H9 (cell line): Measurements from ENCODE around the gene SELENOS. TPM values are rescaled to one million over a fixed set of nuclear protein-coding genes. Genes with fewer than 3 reads are reported as not detected.
A peak's percentile ranks its signal among the peaks of the same experiment; 100 is the strongest.

Experiments
- DNase-seq: peaks from one replicate; pipeline ENCODE4 v3.0.0-alpha.2; 2017
- H2AFZ ChIP-seq: one replicate; pipeline ENCODE4 v1.6.1; 2013; ENCODE audit warnings: mild to moderate bottlenecking, low read length, control low read depth, moderate library complexity
- H2AK5ac ChIP-seq: 2 replicates; pipeline ENCODE4 v1.6.1; 2013; ENCODE audit warnings: low read length, control low read depth, mixed read lengths; ENCODE audit not compliant: insufficient read length
- H2BK120ac ChIP-seq: one replicate; pipeline ENCODE4 v1.6.1; 2013; ENCODE audit warnings: low read depth, mild to moderate bottlenecking, low read length, control low read depth, inconsistent platforms; ENCODE audit not compliant: poor library complexity, severe bottlenecking
- H2BK12ac ChIP-seq: 2 replicates; pipeline ENCODE4 v1.6.1; 2013; ENCODE audit warnings: low read length, control low read depth, mixed read lengths, low read depth; ENCODE audit not compliant: insufficient read length
- H2BK15ac ChIP-seq: 2 replicates; pipeline ENCODE4 v1.6.1; 2013; ENCODE audit warnings: low read depth, low read length, control low read depth
- H2BK20ac ChIP-seq: one replicate; pipeline ENCODE4 v1.6.1; 2013; ENCODE audit warnings: low read depth, mild to moderate bottlenecking, low read length, control low read depth, inconsistent platforms; ENCODE audit not compliant: poor library complexity, severe bottlenecking
- H2BK5ac ChIP-seq: 2 replicates; pipeline ENCODE4 v1.6.1; 2013; ENCODE audit warnings: low read length, control low read depth, mixed read lengths; ENCODE audit not compliant: insufficient read length
- H3K14ac ChIP-seq: 2 replicates; pipeline ENCODE4 v1.6.1; 2013; ENCODE audit warnings: low read length, control low read depth; ENCODE audit not compliant: insufficient read depth
- H3K18ac ChIP-seq: 2 replicates; pipeline ENCODE4 v1.6.1; 2013; ENCODE audit warnings: low read depth, mild to moderate bottlenecking, mixed read lengths, low read length, control low read depth; ENCODE audit not compliant: insufficient read length
- H3K23ac ChIP-seq: 2 replicates; pipeline ENCODE4 v1.6.1; 2013; ENCODE audit warnings: low read length, control low read depth, mixed read lengths, low read depth; ENCODE audit not compliant: insufficient read length
- H3K23me2 ChIP-seq: 2 replicates; pipeline ENCODE4 v1.6.1; 2013; ENCODE audit warnings: low read depth, mild to moderate bottlenecking, mixed read lengths, low read length, control low read depth; ENCODE audit not compliant: insufficient read length, poor library complexity, severe bottlenecking
- H3K27ac ChIP-seq: 2 replicates; pipeline ENCODE4 v1.5.1; 2013; ENCODE audit warnings: low read length, control low read depth, mixed read lengths, low read depth; ENCODE audit not compliant: insufficient read length
- H3K27me3 ChIP-seq: 2 replicates; pipeline ENCODE4 v1.6.1; 2013; ENCODE audit warnings: low read length, control low read depth, inconsistent platforms; ENCODE audit not compliant: insufficient read depth
- H3K4ac ChIP-seq: 2 replicates; pipeline ENCODE4 v1.6.1; 2013; ENCODE audit warnings: low read depth, mild to moderate bottlenecking, control low read depth, inconsistent platforms, low read length, moderate library complexity
- H3K4me1 ChIP-seq: 2 replicates; pipeline ENCODE4 v1.6.1; 2013; ENCODE audit warnings: low read length, control low read depth, inconsistent platforms; ENCODE audit not compliant: insufficient read depth
- H3K4me2 ChIP-seq: 2 replicates; pipeline ENCODE4 v1.6.1; 2013; ENCODE audit warnings: low read length, control low read depth, mixed read lengths; ENCODE audit not compliant: insufficient read length, insufficient read depth
- H3K56ac ChIP-seq: 2 replicates; pipeline ENCODE4 v1.6.1; 2013; ENCODE audit warnings: low read depth, mild to moderate bottlenecking, mixed read lengths, low read length, control low read depth; ENCODE audit not compliant: insufficient read length
- H3K79me1 ChIP-seq: 2 replicates; pipeline ENCODE4 v1.6.1; 2013; ENCODE audit warnings: low read depth, mild to moderate bottlenecking, moderate library complexity, low read length, control low read depth, inconsistent platforms; ENCODE audit not compliant: insufficient read depth, poor library complexity, severe bottlenecking
- H3K79me2 ChIP-seq: 2 replicates; pipeline ENCODE4 v1.6.1; 2013; ENCODE audit warnings: low read length, control low read depth, inconsistent platforms; ENCODE audit not compliant: insufficient read depth
- H3K9ac ChIP-seq: 2 replicates; pipeline ENCODE4 v1.6.1; 2013; ENCODE audit warnings: low read length, control low read depth, mixed read lengths; ENCODE audit not compliant: insufficient read length; ENCODE audit errors: extremely low read depth
- H3K9me3 ChIP-seq: one replicate; pipeline ENCODE4 v1.6.1; 2013; ENCODE audit warnings: low read depth, low read length, inconsistent platforms; ENCODE audit not compliant: control insufficient read depth
- H3T11ph ChIP-seq: one replicate; pipeline ENCODE4 v1.6.1; 2013; ENCODE audit warnings: mild to moderate bottlenecking, low read length, control low read depth, inconsistent platforms
- H4K20me1 ChIP-seq: one replicate; pipeline ENCODE4 v1.6.1; 2013; ENCODE audit not compliant: control insufficient read depth, insufficient read length, insufficient read depth
- H4K5ac ChIP-seq: 2 replicates; pipeline ENCODE4 v1.6.1; 2013; ENCODE audit warnings: low read depth, mild to moderate bottlenecking, mixed read lengths, low read length, control low read depth; ENCODE audit not compliant: insufficient read length
- H4K8ac ChIP-seq: replicated peaks from 2 replicates; pipeline ENCODE4 v1.6.1; 2013; ENCODE audit warnings: low read length, control low read depth, mixed read lengths, low read depth; ENCODE audit not compliant: insufficient read length
- H4K91ac ChIP-seq: 2 replicates; pipeline ENCODE4 v1.6.1; 2013; ENCODE audit warnings: low read depth, mild to moderate bottlenecking, moderate library complexity, mixed read lengths, low read length, control low read depth; ENCODE audit not compliant: insufficient read length
- H3K27ac Mint-ChIP-seq, 3 experiments: 2 replicates in 2 of 3; 3 replicates in 1 of 3; pipeline ENCODE4 v1.8.0; 2020 to 2021; ENCODE audit warnings: mixed read lengths in 3 of 3, mild to moderate bottlenecking in 1 of 3, moderate library complexity in 1 of 3
- H3K27me3 Mint-ChIP-seq: 2 replicates; pipeline ENCODE4 v1.8.0; 2021; ENCODE audit warnings: low read depth, mild to moderate bottlenecking, moderate library complexity, mixed read lengths
- H3K36me3 Mint-ChIP-seq, 3 experiments: 2 replicates in 2 of 3; 3 replicates in 1 of 3; pipeline ENCODE4 v1.8.0; 2020 to 2021; ENCODE audit warnings: low read depth in 3 of 3, mixed read lengths in 3 of 3; ENCODE audit not compliant: insufficient read depth in 1 of 3
- H3K4me1 Mint-ChIP-seq, 2 experiments: 2 replicates each; pipeline ENCODE4 v1.8.0; 2020; ENCODE audit warnings: mixed read lengths in 2 of 2
- H3K4me3 Mint-ChIP-seq, 2 experiments: 2 replicates in 1 of 2; 3 replicates in 1 of 2; pipeline ENCODE4 v1.8.0; 2020 to 2021; ENCODE audit warnings: mild to moderate bottlenecking in 2 of 2, mixed read lengths in 2 of 2, moderate library complexity in 1 of 2
- H3K9me3 Mint-ChIP-seq, 2 experiments: 2 replicates in 1 of 2; 3 replicates in 1 of 2; pipeline ENCODE4 v1.8.0; 2020; ENCODE audit warnings: mild to moderate bottlenecking in 2 of 2, mixed read lengths in 2 of 2, moderate library complexity in 1 of 2
- CTCF ChIP-seq: fragments of 200-600 bp; sonication (generic); conservative IDR thresholded peaks from 3 replicates; pipeline ENCODE4 v1.8.0; 2021; ENCODE audit warnings: antibody characterized with exemption, mild to moderate bottlenecking
- WGBS: extraction: QIAGEN DNeasy Blood & Tissue Kit; methylation state at CpG from one replicate; pipeline ENCODE4 v1.1.7; 2013; ENCODE audit warnings: missing lambda C conversion rate, low lambda C conversion rate, mixed read lengths; ENCODE audit not compliant: insufficient read length; ENCODE audit errors: extremely low coverage; 5-methylcytosine and 5-hydroxymethylcytosine counted together
- total RNA-seq: library from RNA; stranded (reverse); gene quantifications from 2 replicates; pipeline ENCODE4 v1.2.1, GENCODE V29; 2021

SELENOS gene
- total RNA-seq, 1 experiment from 2014 or later: 57.7 TPM

- Histone ChIP-seq H3K79me1 (no peaks in the 10 kb centered on the region), H3K4me1 (peaks cover 7% of the 10 kb centered on the region; the same call in 1 of the 2 replicates), H3K9ac (peak overlapping the region; percentile 28), H3K18ac (no peak overlapping the region), H3K27ac (no peak overlapping the region), H3K23me2 (peaks cover 14% of the 10 kb centered on the region), H2BK15ac (no peak overlapping the region), H3T11ph (no peak overlapping the region), H3K56ac (no peak overlapping the region), H3K27me3 (no peaks in the 10 kb centered on the region), H2AFZ (no peak overlapping the region), H2BK5ac (no peak overlapping the region), H3K14ac (no peak overlapping the region), H4K8ac (no peak overlapping the region), H2BK120ac (no peak overlapping the region), H2AK5ac (no peak overlapping the region), H2BK12ac (no peak overlapping the region), H3K9me3 (no peaks in the 10 kb centered on the region), H3K23ac (no peak overlapping the region), H2BK20ac (no peak overlapping the region), H4K5ac (no peak overlapping the region), H4K20me1 (no peaks in the 10 kb centered on the region), H3K4ac (no peak overlapping the region), H3K79me2 (peaks cover 25% of the 10 kb centered on the region), H3K4me2 (peak overlapping the region; percentile 88), H4K91ac (no peak overlapping the region)
- Mint-ChIP-seq H3K27ac (no peak overlapping the region), H3K27me3 (peaks cover 2% of the 10 kb centered on the region), H3K4me3 (peak overlapping the region; percentile 80 to 86), H3K9me3 (no peaks in the 10 kb centered on the region), H3K36me3 (peaks cover 3 to 9% (median 5%) of the 10 kb centered on the region in 3 experiments; a peak in 6 of 7 replicates), H3K4me1 (peaks cover 39 to 51% of the 10 kb centered on the region in 2 experiments)
- WGBS: no CpG with 5 or more reads among the region's 3 CpGs
- TF ChIP-seq CTCF: no peak
- no peak for DNase-seq
Observed at GRCh38 chr15:101252836-101253235, 24.4 kb downstream of the SELENOS start.
